Stimulated activated naive B cell treated with anti-CD40 and anti-IgM and Interleukin-4, amounts not matched to agents 10 μg/mL and 1 μg/mL and 100 μg/mL, for 72 hours (primary cell): ENCODE data around the gene PHF23.

Source experiments
- ATAC-seq, 2 donors: fragments of 150-1000 bp; cut with Tn5 transposase; replicated peaks; 2 replicates each; pipeline ENCODE4 v1.10.0; 2021; ENCODE audit warnings: moderate library complexity in 1 of 2
- DNase-seq: peaks from one replicate; pipeline ENCODE4 v3.0.0; 2021
- H3K27ac Mint-ChIP-seq: one replicate; pipeline ENCODE4 v1.8.0; 2022; ENCODE audit warnings: mild to moderate bottlenecking, mixed read lengths
- H3K27me3 Mint-ChIP-seq, 2 donors: one replicate each; pipeline ENCODE4 v1.8.0; 2022; ENCODE audit warnings: mixed read lengths in 2 of 2
- H3K36me3 Mint-ChIP-seq, 2 donors: one replicate each; pipeline ENCODE4 v1.8.0; 2022; ENCODE audit warnings: mixed read lengths in 2 of 2, mild to moderate bottlenecking in 1 of 2
- H3K4me1 Mint-ChIP-seq, 2 donors: one replicate each; pipeline ENCODE4 v1.8.0; 2022; ENCODE audit warnings: mixed read lengths in 2 of 2, mild to moderate bottlenecking in 1 of 2
- H3K4me3 Mint-ChIP-seq, 2 donors: one replicate each; pipeline ENCODE4 v1.8.0; 2022; ENCODE audit warnings: mild to moderate bottlenecking in 2 of 2, mixed read lengths in 2 of 2, moderate library complexity in 1 of 2
- H3K9me3 Mint-ChIP-seq, 2 donors: one replicate each; pipeline ENCODE4 v1.8.0; 2022; ENCODE audit warnings: mixed read lengths in 2 of 2, mild to moderate bottlenecking in 1 of 2

PHF23 gene

DNA sequence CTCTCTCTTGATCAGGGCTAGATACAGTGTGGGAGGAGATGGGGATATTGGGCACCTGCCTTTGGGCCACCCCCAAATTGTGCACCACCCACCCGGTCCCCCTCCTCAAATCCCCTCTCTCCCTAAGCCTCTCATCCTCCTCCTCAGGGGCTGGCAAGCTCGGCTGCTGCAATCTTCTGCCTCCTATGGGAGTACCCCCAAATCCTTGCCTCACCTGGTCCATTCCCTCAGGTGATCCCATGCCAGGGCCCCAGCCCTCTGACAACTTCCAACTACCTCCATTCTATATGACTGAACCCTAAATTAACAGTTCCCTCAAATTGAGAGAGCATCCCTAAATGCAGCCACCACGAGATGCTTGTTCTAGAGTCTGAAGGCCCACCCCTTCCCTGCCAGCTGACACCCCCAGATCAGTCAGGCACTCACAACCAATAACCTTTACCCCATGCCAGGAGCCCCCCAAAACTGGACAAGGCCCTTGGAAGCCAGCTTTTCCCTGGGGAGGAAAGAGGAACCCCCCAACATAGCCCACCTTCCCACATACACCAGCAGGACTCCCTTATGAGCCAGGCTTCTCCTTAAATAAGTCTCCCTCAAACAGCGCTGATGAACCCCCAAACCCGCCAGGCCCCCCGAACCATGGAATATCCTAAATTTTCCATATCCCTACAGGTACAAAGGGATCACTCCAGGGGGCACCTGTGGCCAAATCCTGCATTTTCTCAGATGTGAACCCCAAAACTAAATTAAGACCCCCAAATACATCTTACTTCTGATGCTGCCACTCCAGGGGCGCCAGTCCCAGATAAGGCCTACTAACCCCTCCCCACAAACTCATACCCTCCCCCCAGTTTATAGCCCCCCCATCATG, 22.8 kb downstream of the PHF23 start:
- Mint-ChIP-seq H3K9me3 (no peaks in the 10 kb centered on the region), H3K4me1 (peaks cover 65 to 74% of the 10 kb centered on the region in 2 donors), H3K27me3 (peaks cover 0 to 13% of the 10 kb centered on the region in 2 donors), H3K27ac (no peak overlapping the region), H3K36me3 (peaks cover 10 to 13% of the 10 kb centered on the region in 2 donors), H3K4me3 (peak overlapping the region; percentile 23 to 38)
- ATAC-seq (no peak), DNase-seq (no peak)

DNA sequence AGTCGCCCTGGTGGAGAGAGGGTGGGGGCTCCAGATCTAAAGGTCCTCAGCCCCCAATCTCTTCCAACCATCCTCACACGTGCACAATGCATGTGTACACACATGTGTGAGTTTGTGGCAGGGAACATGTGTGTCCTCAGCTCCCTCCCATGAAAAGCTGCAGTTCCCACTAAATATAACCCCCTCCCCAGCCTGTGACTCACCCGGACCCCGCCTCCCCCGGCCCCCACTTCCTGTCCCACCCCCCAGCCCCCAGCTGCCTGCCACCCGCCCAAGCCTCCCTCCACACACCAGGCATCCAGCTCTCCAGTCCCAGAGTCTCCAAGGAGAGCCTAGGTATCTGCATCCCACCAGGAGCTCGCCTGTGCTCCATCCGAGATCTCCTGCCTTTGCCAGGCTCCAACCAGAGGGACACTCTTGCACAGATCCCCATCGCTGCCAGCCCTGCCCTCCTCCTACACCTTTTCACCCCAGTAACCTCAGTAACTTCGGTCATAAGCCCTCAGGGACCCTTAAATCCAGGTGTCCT, 23.5 kb downstream of the PHF23 start:
- Mint-ChIP-seq H3K36me3 (peaks cover 2 to 5% of the 10 kb centered on the region in 2 donors), H3K9me3 (no peaks in the 10 kb centered on the region), H3K4me1 (peaks cover 58 to 67% of the 10 kb centered on the region in 2 donors), H3K27ac (no peak overlapping the region), H3K27me3 (peaks cover 0 to 14% of the 10 kb centered on the region in 2 donors), H3K4me3 (peak overlapping the region in 1 of 2 donors; percentile 23)
- ATAC-seq (no peak), DNase-seq (no peak)

DNA sequence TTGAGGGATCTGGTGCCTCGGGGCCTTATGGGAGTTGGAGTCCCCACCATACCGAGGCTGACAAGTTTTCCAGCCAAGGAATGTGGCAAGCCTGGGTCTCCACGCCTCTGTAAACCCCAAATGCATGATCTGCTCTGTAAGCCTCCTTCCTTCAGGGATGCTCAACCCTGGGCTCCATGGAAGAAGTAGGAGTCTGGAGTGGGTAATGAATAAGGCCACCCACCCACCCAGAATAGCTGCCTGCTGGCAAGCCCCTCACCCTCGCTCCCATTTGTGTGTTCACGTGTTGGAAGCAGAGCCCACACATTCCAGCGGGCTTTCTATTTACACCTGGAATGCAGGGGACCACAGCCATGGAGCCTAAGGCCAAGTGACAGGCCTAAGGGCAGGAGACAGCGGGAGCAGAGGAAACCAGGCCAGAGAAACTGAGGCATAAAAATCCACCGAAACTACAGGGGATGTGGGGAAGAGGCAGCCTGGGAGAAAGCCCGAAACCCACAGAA, 24.1 kb downstream of the PHF23 start:
- no peak for ATAC-seq
- DNase-seq = no peak
- H3K9me3 Mint-ChIP-seq = no peaks in the 10 kb centered on the region
- H3K27ac Mint-ChIP-seq = peak overlapping the region; percentile 97
- peak overlapping the region; percentile 86 to 97 for H3K4me3 Mint-ChIP-seq
- H3K4me1 Mint-ChIP-seq = peaks cover 53 to 61% of the 10 kb centered on the region in 2 donors
- peaks cover 0 to 2% of the 10 kb centered on the region in 2 donors for H3K36me3 Mint-ChIP-seq
- H3K27me3 Mint-ChIP-seq = peaks cover 0 to 20% of the 10 kb centered on the region in 2 donors

DNA sequence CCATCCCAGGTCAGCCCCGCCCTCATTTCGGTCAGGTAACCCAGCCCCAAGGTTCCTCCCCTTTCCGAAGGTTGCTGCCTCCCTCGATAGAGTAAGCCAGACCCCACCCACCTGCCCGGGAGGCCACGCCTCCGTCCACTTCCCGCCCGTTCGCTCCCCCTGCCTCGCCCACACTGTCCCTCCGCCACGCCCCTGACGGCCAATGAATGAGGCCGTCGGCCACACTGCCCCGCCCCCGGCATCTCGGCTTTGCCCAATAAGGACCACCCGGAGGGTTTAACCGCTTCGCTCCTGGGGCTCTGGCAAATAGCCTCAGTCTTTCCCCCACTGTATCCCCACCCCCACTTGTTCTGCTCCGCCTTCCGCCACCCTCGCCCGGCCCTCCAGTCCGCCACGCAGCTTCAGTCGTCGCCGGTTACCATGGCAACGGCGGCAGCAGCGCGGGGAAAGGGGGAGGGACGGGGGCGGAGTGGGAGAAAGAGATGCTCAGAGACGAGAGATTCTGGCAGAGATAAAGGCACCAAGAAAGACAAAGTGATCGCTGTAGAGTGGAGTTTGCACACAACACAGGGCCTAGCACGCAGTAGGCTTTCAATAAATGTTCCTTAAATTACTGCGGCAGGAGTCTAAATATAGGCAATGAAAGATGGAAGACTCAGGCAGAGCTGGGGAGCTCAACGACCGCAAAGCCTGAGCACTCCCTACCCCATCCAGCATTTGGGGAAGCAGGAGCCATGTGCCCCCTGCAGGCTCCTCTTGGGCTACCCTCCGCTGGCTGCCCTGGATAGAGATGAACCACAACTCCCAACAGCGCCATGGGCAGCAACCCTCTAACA, 24.7 kb downstream of the PHF23 start:
- peak; percentile 77 to 87 for ATAC-seq
- H3K27me3 Mint-ChIP-seq = peaks cover 0 to 24% of the 10 kb centered on the region in 2 donors
- H3K9me3 Mint-ChIP-seq = no peaks in the 10 kb centered on the region
- peaks cover 49 to 58% of the 10 kb centered on the region in 2 donors for H3K4me1 Mint-ChIP-seq
- H3K4me3 Mint-ChIP-seq = peak overlapping the region; percentile 86 to 97
- peak overlapping the region; percentile 97 for H3K27ac Mint-ChIP-seq
- no peaks in the 10 kb centered on the region for H3K36me3 Mint-ChIP-seq
- peak; percentile 99 for DNase-seq

DNA sequence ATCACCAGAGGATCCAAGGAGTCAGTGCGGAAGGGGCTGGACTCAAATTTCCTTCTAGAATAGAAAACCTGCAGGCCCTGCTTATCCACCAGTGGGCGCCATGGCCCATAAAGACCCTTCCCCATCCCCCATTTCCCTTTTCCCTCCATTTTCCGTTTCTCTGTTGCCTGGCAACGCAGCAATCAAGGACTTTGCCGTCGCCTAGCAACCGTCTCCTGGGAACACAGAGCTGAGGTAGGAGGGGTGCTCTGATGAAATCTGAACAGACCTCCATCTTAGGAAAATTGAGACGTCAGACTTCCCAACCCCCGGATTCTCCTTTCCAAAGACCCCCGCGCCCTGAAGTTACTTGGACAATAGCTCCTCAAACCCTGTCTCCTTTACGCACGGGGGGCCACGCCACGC, 25.4 kb downstream of the PHF23 start:
- peak overlapping the region; percentile 97 for H3K27ac Mint-ChIP-seq
- H3K27me3 Mint-ChIP-seq = peaks cover 0 to 24% of the 10 kb centered on the region in 2 donors
- H3K9me3 Mint-ChIP-seq = no peaks in the 10 kb centered on the region
- H3K36me3 Mint-ChIP-seq = no peaks in the 10 kb centered on the region
- peak overlapping the region; percentile 86 to 97 for H3K4me3 Mint-ChIP-seq
- H3K4me1 Mint-ChIP-seq = peaks cover 45 to 51% of the 10 kb centered on the region in 2 donors
- peak; percentile 8 to 12 for ATAC-seq
- DNase-seq = no peak

DNA sequence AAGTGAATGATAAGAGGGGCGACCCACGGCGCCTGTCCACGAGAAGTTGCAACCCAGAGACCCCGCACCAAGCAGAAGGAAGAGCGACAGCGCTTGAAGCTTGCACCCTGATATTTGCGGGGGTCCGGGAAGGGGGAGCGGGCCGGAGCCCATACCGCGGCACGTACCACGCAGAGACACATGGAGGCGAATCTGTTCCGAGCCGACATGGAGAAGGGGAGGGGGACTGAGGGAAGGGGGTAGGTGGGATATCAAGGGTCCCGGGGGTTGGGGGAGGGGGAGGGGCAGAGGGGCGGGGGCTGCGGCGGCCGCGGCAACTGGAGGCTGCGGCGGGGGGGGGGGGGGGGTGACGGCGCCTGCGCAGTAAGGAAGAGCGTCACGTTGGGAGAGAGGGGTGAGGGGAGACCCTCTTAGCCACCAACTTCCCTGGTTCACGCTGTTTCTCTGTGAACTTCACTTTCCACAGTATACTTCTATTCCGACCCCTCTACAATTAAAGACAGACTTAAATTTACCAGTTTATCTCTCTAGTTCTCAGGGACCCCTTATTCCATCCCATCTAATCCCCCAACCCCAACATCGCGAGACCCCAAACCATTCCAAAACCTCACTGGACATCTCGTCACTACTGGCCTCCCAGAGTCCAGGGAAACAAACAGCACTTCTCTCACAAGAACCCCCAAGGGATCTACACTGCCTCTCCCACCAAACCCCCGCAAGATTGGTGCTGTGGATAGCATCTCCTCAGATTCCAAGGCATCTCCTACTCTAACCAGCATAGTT, 27.6 kb downstream of the PHF23 start:
- peaks cover 0 to 24% of the 10 kb centered on the region in 2 donors for H3K27me3 Mint-ChIP-seq

DNA sequence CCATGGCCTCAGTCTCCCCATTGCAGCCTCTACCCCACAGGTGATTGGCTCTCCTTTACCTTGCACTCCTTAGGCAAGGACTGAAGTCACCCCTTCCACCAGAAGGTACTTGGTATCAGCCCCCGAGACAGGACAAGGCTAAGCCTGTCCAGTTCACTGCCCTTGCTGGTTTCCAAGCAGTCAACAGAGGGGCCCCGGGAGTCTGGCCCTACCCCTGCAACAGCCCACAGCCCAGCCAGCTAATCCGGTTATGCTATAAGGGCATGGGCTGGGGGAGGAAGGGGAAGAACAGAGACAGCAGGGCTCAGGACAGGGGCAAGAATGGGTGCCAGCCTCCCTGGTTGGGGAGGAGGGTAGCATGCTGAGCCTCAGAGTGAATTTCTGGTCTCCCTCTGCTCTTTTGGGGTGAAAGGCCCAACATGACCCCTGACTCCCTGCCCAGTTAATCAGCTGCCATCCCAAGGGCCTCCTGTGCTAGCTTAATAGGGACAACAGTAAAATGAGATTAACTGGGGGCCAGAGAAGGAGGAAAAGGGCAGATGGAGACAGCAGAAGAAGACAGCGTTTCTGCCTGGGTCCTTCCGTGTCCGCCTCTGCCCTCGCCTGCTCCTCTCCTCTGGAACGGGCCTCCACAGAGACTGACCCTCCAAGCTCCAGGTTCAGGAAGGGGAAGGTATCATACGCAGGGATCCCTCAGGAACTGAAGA, 30.4 kb downstream of the PHF23 start:
- Mint-ChIP-seq H3K4me3 (no peak overlapping the region), H3K9me3 (no peaks in the 10 kb centered on the region), H3K27me3 (peaks cover 0 to 24% of the 10 kb centered on the region in 2 donors), H3K27ac (no peak overlapping the region), H3K36me3 (peaks cover 0 to 3% of the 10 kb centered on the region in 2 donors), H3K4me1 (peaks cover 32% of the 10 kb centered on the region in 2 donors)
- ATAC-seq (no peak), DNase-seq (no peak)

More for the DNA sequence above, 27.6 kb downstream of the PHF23 start:
- ATAC-seq = no peak
- Mint-ChIP-seq H3K9me3 (no peaks in the 10 kb centered on the region), H3K36me3 (no peaks in the 10 kb centered on the region), H3K4me1 (peaks cover 31 to 35% of the 10 kb centered on the region in 2 donors), H3K4me3 (no peak overlapping the region), H3K27ac (no peak overlapping the region)
- DNase-seq = no peak

DNA sequence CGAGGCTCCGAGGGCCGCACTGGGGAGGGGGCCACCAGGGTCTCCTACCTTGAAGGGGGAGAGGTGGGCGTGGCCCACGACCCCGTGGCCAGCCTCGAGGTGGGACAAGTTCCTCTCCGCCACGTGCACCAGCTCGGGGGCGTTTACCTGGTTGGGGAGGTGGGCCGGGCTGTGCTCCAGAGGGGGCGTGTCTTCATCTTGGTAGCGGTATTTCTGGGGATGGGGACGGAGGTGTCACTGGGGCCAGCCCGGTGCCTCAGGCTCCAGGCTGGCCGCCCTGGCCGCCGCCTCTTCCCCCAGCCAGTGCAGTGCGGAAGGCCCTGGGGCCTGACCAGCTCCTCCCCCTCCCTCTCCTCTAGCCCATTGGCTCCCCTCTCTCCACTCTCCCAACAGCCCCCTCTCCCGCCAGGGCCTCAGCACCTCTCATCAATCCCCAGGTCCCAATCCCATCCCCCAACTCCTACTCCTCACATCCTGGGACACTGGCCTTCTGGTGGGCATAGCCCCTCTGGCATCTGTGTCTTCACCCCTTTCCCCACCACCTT, 31.2 kb downstream of the PHF23 start:
- no peak overlapping the region for H3K27ac Mint-ChIP-seq
- ATAC-seq = no peak
- H3K9me3 Mint-ChIP-seq = no peaks in the 10 kb centered on the region
- H3K4me3 Mint-ChIP-seq = no peak overlapping the region
- H3K27me3 Mint-ChIP-seq = peaks cover 0 to 18% of the 10 kb centered on the region in 2 donors
- no peak for DNase-seq
- peaks cover 26% of the 10 kb centered on the region in 2 donors for H3K4me1 Mint-ChIP-seq
- H3K36me3 Mint-ChIP-seq = peaks cover 0 to 3% of the 10 kb centered on the region in 2 donors

DNA sequence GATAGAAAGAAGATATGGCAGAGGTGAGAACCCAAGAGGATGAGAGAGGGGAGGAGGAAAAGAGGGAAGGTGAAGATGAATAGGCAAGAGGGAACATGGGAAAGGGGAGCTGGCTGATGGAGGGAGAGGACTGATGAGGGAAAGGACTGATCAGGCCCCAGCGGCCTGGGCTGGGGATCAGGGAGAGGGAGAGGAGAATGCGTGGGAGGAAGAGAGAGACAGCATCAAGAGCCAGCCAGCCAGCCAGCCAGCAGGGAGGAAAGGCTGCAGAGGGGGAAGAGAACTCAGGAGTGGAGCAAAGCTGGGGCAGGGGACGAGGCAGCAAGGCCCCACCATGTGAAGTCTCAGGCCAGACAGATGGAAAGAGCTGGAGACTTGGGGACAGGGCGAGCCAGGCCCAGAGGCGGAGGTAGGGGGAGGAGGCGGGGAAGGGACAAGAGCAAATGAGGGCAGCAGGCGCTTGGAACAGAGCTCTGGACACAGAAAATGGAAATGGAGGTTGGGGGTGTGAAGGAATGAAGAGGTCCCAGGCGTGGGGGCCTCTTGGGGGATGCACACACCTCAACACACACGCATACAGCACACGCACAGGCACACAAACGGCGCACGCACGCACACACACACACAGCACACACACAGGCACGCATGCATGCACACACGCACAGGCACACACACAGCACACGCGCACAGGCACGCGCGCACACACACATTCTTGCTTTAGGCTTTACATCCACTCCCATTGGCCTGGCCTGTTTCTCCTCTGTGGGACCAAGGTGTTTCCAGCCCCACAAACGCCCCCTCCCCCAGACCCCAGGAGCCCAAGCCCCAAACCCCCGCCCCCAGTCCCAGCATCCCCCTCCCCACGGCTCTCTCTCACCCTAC, 31.9 kb downstream of the PHF23 start:
- H3K27ac Mint-ChIP-seq = peak overlapping the region; percentile 9
- H3K27me3 Mint-ChIP-seq = peaks cover 0 to 17% of the 10 kb centered on the region in 2 donors
- peaks cover 0 to 3% of the 10 kb centered on the region in 2 donors for H3K36me3 Mint-ChIP-seq
- H3K4me1 Mint-ChIP-seq = peaks cover 26% of the 10 kb centered on the region in 2 donors
- DNase-seq (no peak), ATAC-seq (no peak)
- H3K4me3 Mint-ChIP-seq = no peak overlapping the region
- H3K9me3 Mint-ChIP-seq = no peaks in the 10 kb centered on the region

DNA sequence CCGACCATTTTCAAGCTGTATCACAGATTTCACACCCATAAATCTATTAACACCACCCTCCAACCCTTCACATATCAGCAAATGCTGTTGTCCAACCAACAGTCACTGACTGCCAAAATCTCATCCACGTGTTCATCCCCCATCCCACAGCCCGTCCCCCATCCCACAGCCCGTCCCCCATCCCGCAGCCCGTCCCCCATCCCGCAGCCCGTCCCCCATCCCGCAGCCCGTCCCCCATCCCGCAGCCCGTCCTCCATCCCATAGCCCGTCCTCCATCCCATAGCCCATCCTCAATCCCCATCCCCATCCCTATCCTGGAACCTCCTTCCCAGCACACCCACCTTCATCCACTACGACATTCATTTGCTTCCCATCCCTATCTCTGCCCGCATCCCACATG, 33.7 kb downstream of the PHF23 start:
- Mint-ChIP-seq H3K27me3 (peaks cover 0 to 8% of the 10 kb centered on the region in 2 donors), H3K36me3 (peaks cover 0 to 3% of the 10 kb centered on the region in 2 donors), H3K4me3 (peak overlapping the region; percentile 88 to 91), H3K9me3 (no peaks in the 10 kb centered on the region), H3K27ac (peak overlapping the region; percentile 97), H3K4me1 (peaks cover 22 to 26% of the 10 kb centered on the region in 2 donors)
- ATAC-seq (no peak), DNase-seq (no peak)

DNA sequence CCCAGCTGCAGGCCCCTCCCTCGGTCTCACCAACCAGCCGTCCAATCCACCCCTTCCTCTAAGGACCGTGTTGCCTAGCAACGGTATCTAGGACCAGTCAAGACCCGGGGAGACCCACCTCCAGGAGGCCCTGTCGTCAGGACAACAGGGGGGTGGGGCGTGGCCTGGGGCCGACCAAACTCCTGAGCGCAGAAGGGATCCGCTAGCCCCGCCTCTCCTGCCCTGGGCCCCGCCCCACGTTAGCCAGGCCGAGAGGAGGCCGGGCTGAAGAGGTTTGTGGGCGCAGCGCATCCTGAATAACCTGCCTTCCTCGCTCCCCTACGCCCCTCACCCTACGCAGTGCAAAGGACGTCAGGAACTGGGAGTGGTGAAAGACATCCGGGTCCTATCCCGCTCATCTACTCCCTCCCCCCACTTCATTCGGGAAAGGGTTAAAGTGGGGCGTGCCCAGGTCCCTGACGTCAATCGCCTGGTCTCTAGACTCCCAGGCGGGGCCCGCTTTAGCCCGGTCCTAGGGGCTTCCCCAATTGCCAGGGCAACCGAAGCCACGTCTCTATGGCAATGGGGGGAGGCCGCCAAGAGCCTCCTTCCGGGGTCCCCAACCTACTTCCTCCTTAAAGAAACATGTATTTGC, 34.3 kb downstream of the PHF23 start:
- Mint-ChIP-seq H3K4me3 (peak overlapping the region; percentile 88 to 91), H3K27me3 (peaks cover 0 to 2% of the 10 kb centered on the region in 2 donors), H3K4me1 (peaks cover 22 to 26% of the 10 kb centered on the region in 2 donors), H3K36me3 (peaks cover 0 to 3% of the 10 kb centered on the region in 2 donors), H3K9me3 (no peaks in the 10 kb centered on the region), H3K27ac (peak overlapping the region; percentile 97)
- DNase-seq (peak; percentile 92), ATAC-seq (peak; percentile 93 to 95)
